Activated gamma-delta T cell treated with anti-CD3 and anti-CD28 coated beads, Interleukin-2, amount 50 U/mL, for 16 hours (primary cell): ENCODE data around the gene GPC6.
"Not testable (repeated sequence)": the region's sequence is repeated elsewhere in the genome, so short reads cannot be mapped to it uniquely, and the experiment has no call there.

Experiments
- DNase-seq: peaks from one replicate; pipeline ENCODE4 v3.0.0-alpha.2; 2020; ENCODE audit warnings: low read depth

The GPC6 gene

DNA sequence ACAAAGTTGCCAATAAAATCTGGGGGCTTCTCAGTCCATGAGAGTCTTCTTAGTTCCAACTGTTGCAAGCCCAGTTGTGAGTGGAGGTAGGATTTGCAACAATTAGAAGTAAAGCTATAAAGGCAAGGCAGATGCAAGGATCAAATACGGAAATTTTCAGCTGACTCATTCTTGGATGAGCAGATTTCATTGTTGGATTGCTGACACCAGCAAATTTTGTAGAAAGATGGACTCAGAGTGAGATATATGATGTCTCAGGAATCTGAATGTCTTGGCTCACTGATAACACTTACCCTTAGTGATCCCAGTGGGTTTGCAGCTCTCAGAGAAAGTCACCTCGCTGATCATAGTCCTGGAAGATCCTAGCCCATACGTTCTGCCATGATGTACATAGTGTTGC is 209.0 kb downstream of the GPC6 start:
- no peak for DNase-seq

DNA sequence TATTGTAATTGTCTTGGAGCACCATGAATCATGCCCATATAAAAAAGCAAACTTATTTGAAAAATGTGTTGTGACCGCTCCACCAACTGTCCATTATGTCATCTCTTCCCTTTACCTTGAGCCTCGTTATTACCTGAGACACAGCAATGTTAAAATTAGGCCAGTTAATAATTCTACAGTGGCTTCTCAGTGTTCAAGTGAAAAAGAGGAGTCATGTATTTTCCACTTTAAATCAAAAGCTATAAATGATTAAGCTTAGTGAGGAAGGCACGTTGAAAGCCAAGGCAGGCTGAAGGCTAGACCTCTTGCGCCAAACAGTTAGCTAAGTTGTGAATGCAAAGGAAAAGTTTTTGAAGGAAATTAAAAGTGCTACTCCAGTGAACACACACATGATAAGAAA is 210.5 kb downstream of the GPC6 start:
- DNase-seq: no peak

- no peak for DNase-seq
Observed at GRCh38 chr13:93446238-93446637, 219.6 kb downstream of the GPC6 start.

DNA sequence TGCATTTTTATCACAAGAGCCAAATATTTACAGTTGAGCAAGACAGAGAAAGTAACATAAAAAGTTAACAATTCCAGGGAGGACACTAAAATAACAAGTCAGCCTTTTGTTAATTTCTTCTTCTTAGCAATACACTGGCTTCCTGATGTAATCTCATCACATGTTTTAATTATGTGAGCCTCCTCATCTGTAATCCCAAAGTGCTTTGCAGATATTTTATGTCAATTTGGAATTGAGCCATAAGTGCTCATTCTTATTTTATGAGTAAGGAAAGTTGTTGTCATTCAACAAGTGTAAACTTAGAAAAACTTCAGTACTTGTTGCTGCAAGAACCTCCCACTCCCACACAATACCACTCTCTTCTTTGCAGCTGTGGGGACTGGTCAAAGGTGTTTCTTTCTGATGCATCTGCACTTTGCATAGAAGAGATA is 223.6 kb downstream of the GPC6 start:
- DNase-seq: no peak

DNA sequence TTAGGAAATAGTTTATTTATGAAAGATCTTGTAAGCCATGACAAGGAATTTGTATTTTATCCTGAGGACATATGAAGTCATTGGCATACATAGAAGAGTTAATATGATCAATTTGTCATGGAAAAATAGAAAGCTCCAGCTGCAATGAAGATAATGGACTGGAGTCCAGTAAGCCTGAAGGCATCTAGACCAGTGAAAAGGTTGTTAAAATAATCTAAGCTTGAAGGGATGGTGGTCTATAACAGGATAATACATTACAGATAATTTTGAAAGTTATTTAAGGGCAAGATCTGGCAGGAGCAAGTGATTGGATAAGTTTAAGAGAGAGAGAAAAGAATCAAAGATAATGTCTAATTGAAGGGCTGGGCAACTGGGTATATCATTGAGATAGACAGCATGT is 224.2 kb downstream of the GPC6 start:
- DNase-seq: no peak

- DNase-seq: not testable (repeated sequence)
Observed at GRCh38 chr13:93454676-93455235, 228.1 kb downstream of the GPC6 start.

- no peak for DNase-seq
Observed at GRCh38 chr13:93455861-93456260, 229.3 kb downstream of the GPC6 start.

GRCh38 chr13:93460005-93460404 is 233.4 kb downstream of the GPC6 start:
- DNase-seq: no peak

GRCh38 chr13:93462151-93462550 is 235.5 kb downstream of the GPC6 start:
- DNase-seq: no peak

GRCh38 chr13:93466502-93467036 is 240.0 kb downstream of the GPC6 start:
- no peak for DNase-seq

DNA sequence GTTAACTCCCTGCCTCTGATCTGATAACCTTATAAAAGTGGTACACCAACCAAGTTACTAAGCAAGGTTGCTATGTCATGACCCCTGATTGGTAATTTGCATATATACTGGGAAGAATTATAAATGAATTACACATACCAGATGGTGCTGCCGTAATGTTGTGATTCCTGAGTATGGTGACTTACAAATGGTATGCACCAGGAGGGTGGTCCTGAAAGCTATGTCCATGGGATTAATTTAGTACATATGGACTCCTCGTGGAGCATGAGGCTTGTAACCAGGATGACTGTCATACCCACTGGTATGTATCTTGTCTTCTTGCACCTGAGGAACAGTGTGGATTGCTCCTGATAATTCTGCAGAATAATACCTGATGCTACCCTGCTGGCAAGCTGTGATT is 240.6 kb downstream of the GPC6 start:
- DNase-seq: no peak

GRCh38 chr13:93468433-93468832 is 241.8 kb downstream of the GPC6 start:
- no peak for DNase-seq

- no peak for DNase-seq
Observed at GRCh38 chr13:93472296-93472695, 245.7 kb downstream of the GPC6 start.

DNA sequence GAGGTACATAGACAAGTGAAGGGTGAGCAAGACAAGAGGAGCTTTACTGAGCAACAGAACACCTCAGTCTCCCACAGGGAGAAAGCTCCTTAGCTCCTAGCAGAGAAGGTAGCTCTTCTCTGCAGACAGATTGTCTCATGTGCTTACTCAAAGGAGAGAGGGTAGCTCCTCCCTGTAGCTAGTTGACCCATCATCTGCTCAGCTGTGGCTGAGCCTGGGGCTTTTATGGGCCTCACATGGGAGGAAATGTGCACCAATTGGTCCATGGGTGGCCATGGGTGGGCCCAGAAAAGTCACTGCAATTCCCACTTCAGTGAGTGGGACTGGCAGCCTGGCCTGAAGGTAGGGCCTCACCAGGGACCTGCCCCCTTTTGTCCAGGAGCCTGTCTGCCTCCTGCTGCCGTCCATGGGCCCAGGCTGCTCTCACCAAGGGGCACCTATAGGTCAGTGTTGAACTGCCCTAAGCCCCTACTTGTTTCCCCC is 246.2 kb downstream of the GPC6 start:
- DNase-seq: no peak

GRCh38 chr13:93473441-93474270 is 247.0 kb downstream of the GPC6 start:
- DNase-seq: no peak

DNA sequence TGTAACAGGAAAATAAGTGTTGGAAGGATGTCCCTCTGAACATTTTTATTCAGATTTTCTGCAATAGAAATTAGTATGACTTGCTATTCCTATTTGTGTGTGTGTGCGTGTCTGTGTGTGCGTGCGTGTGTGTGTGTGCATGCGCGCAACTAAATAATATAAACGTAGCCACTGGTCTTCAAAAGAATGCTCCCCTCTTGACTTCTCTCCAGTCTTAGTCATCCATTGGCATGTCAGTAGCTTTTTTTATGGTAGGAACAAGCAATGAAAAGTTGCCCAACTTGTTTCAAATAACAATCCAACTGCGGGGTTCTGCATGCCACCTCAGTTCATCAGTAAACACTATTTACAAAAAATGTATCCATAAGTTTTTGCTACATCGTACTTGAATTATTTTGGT is 249.6 kb downstream of the GPC6 start:
- DNase-seq: no peak

DNA sequence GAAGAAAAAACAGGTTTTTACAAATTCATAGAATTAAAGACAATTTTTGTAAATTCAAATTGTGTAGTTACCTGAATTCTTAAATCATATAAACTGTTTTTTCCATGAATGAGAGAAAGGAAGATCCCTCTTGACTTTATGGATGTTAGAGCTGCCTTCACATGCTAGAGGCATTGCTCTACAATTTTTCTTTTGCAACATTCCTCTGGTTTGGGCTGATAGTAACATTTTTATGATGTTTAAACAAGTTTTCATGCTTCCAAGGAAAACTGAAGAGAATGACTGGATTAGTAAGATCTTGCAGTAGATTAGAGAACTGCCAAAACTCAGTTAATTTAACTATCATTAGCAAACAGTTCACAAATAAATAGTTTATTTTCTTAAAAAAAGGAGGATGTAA is 250.6 kb downstream of the GPC6 start:
- no peak for DNase-seq

- DNase-seq: no peak
Observed at GRCh38 chr13:93480553-93481106, 254.0 kb downstream of the GPC6 start.

DNA sequence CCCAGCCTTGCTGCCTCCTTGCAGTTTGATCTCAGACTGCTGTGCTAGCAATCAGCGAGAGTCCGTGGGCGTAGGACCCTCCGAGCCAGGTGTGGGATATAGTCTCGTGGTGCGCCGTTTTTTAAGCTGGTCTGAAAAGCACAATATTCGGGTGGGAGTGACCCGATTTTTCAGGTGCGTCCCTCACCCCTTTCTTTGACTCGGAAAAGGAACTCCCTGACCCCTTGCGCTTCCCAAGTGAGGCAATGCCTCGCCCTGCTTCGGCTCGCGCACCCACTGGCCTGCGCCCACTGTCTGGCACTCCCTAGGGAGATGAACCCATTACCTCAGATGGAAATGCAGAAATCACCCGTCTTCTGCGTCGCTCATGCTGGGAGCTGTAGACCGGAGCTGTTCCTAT is 269.5 kb downstream of the GPC6 start:
- DNase-seq: not testable (repeated sequence)

- DNase-seq: no peak
Observed at GRCh38 chr13:93496985-93497673, 270.5 kb downstream of the GPC6 start.

DNA sequence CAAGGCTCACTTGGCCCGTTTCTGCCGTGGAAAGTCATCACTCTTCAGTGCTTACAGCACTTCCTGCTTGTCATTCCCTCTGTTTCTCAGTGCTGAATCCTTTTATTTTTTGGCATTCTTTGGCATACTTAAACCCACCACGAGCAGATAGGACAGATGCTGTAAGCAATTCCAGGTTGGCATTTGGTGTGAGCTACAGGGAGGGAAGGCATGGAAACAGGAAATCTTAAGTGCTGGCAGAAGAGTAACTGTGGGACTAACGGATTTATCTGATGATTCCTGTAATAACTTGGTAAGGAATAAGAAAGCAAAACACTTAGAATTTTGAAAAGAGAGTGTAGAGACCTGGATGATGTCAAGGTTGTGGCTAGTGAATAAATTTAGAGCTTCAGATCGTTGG is 273.4 kb downstream of the GPC6 start:
- no peak for DNase-seq

- DNase-seq: no peak
Observed at GRCh38 chr13:93502071-93502470, 275.5 kb downstream of the GPC6 start.
